Non-pigmented ciliary epithelial cell (primary cell): ENCODE data around the gene IFT27.

Source experiments
- DNase-seq: peaks from one replicate; pipeline ENCODE4 v3.0.0-alpha.2; 2010; ENCODE audit warnings: low read depth

Gene IFT27

DNA sequence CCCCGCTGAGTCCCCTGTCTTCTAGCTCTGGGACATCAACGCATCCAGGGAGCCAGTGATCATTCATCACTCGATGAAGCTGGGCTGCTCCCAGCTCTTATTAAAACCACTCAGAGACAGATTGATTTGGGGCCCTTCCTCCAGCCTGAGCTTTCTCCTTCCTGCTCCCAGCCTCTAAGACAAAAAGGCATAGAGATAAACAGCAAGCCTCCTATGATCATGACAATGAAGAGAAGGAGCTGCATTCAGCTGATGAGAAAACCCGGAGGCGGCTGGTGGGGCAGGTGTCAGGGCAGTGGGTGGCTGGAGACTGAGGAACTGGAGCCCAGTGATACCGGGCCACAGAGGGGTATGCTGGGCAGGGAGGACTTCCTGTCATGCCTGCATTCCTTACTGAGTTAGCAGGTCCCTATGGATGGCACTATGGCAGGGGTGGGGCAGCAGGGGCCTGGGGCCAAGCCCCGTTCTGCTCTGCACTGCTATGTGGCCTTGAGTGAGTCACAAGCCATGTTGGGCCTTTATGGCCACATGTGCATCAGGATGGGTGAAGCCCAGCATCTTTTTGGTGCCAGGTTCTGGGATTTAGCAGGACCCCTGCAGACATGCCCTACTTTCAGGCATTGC lies 20.7 kb upstream of the IFT27 start:
- no peak for DNase-seq

DNA sequence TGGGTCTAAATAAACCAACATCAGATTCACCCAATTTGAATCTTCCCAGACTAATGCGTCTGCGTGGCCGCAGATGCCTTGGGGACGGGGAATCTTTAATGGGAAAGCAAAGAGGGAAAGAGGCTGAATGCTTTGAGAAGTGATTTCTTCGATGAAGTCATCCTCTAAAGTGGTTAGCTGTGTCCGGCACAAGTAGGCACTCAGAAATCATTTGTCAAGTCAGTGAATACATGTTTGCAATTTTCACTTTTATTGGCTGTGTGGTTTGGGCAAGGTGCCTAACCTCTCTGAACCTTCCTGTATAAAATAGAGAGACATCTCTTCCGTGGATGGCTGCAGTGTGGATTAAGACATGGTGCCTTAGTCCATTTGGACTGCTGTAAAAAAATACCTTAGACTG lies 19.7 kb upstream of the IFT27 start:
- DNase-seq: no peak

- no peak for DNase-seq
These were observed 14.7 kb upstream of the IFT27 start for GRCh38 chr22:36790648-36791047.

- DNase-seq: no peak
These were observed 11.5 kb upstream of the IFT27 start for GRCh38 chr22:36787204-36787988.

DNA sequence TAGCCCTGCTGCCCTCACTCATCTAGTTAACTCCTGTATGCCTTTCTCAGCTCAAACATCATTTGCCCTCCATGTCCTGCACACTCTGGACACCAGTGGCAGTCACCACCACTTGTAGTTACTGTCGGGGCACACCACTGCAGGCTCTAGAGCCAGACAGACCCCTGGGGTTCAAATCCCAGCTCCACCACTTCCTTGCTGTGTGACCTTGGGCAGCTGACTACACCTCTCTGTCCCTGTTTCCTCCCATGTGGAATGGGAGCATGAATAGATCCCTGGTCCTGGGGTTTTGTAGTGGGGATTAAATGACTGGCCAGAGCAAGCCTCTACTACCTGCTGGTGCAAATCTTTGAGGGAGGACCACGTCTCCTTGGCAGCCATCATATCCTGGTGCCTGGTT lies 7.8 kb upstream of the IFT27 start:
- no peak for DNase-seq

GRCh38 chr22:36781656-36782627 lies 6.0 kb upstream of the IFT27 start:
- DNase-seq: peak; percentile 47

- DNase-seq: no peak
These were observed 2.1 kb upstream of the IFT27 start for GRCh38 chr22:36778020-36778419.

GRCh38 chr22:36776722-36777121 lies 803 bp upstream of the IFT27 start:
- no peak for DNase-seq

GRCh38 chr22:36775586-36775963 lies 344 bp downstream of the IFT27 start:
- no peak for DNase-seq

DNA sequence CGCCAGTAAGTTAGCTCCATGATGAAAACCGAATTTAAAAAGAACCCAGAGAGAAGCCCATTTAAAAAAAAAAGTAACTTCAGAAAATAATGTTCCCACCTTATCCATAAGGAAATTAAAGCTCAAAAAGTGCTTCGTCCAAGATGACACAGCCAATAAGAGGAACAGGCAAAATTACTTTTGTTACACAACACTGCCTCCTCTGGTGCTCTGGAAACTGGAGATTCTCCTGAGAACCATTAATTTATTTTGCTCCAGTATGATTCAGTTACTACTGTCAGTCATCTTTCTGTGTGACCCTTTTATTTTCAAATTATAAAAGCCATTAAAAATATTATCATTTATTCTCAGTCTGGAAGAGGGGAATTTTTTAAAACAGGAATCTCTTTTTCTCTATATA lies 2.0 kb downstream of the IFT27 start:
- DNase-seq: no peak

GRCh38 chr22:36772451-36772850 lies 3.5 kb downstream of the IFT27 start:
- DNase-seq: no peak

DNA sequence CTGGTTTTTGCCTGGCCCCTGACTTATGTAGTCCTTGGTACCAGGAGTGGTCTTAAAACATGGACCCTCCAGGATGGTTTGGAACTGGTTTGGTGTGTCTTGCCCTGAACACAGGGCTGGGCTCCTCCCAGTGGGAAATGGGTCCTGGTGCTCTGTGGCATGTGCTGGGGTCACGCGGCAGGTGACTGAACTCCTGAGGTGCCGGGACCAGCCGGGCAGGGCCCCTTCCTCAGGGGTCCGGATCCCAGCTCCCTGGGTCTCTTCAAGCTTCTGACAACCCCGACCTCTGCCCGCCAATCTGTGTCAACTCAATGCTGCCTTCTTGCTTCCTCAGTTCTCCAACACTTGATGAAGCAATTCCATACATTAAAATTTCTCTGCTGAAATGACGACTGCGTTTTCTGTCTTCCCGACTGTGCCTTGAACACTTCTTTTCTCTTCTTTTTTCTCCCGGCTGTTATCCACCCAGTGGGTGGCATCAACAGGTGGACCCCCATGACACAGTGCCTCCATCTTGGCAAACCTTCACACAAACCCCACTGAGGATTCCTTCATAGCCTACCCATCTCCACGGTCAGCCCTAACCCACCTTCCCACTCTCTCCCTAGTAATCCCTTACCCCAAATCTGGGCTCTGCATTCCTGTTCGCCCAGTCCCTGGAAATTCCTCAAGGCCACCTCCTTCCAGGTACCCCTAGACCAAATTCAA lies 4.4 kb downstream of the IFT27 start:
- no peak for DNase-seq

GRCh38 chr22:36770513-36771231 lies 5.2 kb downstream of the IFT27 start:
- DNase-seq: no peak

DNA sequence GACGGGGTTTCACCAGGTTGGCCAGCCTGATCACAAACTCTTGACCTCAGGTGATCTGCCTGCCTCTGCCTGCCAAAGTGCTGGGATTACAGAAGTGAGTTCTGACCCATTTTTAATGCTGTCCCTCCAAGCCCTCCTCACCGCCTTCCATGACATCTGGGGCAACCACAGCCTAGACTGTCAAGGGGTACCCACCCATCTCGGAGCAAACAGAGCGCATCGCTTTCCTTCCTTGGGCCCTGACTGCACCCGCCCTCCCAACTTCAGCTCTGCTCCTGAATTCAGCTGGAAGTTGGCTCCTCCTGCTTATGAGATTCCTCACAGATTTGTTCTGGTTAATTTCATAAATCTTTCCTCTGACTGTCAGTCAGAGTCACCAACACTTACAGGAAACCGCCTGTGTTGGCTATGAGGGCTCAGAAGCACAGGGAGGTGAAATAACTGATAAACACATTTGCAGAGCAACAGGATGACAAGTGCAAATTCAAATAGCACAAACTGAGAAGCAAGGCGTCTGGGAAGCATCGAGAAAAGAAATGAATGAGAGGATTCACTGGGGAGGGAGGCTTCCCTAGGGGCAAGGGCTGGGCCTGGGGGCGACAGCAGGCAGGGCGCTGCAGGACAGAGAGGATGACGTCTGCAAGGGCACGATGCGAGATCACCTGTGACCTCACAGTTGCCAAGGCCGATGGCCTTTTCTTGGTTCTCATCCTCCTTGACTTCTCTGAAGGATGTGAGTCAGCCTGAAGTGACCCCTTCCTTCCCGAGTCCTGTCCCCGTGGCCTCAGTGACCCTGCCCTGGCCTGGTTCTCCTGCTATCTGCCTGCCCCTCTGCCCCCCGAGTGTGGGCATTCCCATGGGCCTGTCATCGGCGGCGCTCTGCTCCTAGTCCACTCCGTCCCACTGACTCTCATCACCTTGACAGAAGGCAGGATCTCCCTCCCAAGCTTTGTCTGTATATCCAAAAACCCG lies 6.1 kb downstream of the IFT27 start:
- no peak for DNase-seq

- DNase-seq: no peak
These were observed 7.3 kb downstream of the IFT27 start for GRCh38 chr22:36768616-36769015.

GRCh38 chr22:36768141-36768540 lies 7.8 kb downstream of the IFT27 start:
- DNase-seq: no peak

GRCh38 chr22:36767035-36767775 lies 8.7 kb downstream of the IFT27 start:
- no peak for DNase-seq

DNA sequence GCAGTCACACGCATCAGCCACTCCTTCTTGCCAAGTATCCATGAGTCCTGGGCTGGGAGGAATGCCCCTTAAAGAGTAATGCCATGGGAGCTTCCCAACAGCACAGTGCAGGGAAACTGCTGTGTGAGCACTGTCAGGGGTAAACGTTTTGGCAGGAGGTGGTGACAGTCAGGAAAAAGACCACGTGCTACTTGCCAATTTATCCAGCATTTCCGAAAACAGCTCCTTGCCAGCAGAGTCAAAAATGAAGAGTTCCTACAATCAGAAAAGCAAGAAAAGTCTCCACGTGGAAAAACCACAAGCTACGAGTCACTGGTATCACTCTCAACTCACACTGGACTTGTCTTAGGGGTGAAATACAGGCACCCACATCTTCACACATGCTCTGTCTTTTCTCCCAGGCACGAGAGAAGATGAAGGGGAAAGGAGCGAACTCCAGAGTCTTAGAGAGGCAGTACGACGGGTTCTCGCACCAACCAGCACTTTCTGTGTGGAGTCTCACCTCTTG lies 9.9 kb downstream of the IFT27 start:
- DNase-seq: no peak
